Measurements from ENCODE around the gene MID1.

- TF ChIP-seq POLR2A (IDR thresholded peaks at IDR 0.05; ENCODE audit: low read length), result no peak
- no peak for TF ChIP-seq GATA1 (IDR thresholded peaks at IDR 0.05; ENCODE audit: low read depth, low read length)
Measured at GRCh38 chrX:10568428-10568827, 52.0 kb downstream of the MID1 start.

Data from erythroblast (primary cell).